Activated T-helper 1 cell treated with anti-CD3 and anti-CD28 coated beads, Interleukin-2, amount 50 U/mL, for 16 hours (primary cell): ENCODE results near the gene GABRR1.
"Not testable (repeated sequence)": the region's sequence is repeated elsewhere in the genome, so short reads cannot be mapped to it uniquely, and the experiment has no call there.

Experiments
- DNase-seq, 2 donors: peaks; one replicate each; pipeline ENCODE4 v3.0.0-alpha.2; 2020; ENCODE audit warnings: low read depth in 1 of 2, low spot score in 1 of 2

Gene GABRR1

GRCh38 chr6:89217299-89217910 is at the start of gene GABRR1:
Gene GABRR1 (minus strand): TSS chr6:89217358. CDS start chr6:89217322, 36 bp downstream.
- no peak for DNase-seq

DNA sequence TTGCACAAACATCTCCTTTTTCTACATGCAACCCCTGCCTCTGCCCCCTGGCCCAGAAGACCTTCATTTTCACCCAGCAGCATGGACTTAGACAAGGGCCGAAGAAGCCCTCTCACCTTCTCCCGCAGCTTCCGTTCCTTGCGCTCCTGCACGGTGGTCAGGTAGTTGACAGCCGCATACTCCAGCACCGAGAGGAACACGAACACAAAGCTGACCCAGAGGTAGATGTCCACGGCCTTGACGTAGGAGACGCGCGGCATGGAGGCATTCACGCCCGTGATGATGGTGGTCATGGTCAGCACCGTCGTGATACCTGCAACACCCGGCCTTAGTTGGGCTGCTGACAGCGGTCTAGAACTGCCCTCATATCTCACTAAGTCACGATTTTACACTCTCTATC is 47.1 kb upstream of the GABRR1 start:
- no peak for DNase-seq

- no peak for DNase-seq
These were observed 43.7 kb upstream of the GABRR1 start for GRCh38 chr6:89260832-89261231.

DNA sequence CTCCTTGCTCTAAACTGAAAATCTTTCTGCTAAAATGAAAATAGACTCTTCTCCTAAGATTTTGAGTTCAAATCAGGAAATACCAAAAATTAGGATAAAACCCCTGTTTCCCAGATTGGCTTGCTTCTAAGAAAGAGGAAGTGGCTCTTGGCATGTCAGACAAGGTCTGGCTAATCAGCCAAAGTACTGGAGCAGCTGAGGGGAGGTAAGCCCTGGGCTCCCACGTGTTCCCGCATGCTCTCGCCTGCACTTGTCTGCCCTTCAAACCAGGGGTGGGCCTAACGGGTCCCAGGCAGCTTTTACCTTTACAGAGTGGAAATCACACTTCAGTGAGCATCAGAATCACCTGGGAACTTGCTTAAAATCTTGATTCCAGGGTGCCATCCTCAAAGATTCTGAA is 43.2 kb upstream of the GABRR1 start:
- no peak for DNase-seq

GRCh38 chr6:89258912-89259311 is 41.8 kb upstream of the GABRR1 start:
- no peak for DNase-seq

DNA sequence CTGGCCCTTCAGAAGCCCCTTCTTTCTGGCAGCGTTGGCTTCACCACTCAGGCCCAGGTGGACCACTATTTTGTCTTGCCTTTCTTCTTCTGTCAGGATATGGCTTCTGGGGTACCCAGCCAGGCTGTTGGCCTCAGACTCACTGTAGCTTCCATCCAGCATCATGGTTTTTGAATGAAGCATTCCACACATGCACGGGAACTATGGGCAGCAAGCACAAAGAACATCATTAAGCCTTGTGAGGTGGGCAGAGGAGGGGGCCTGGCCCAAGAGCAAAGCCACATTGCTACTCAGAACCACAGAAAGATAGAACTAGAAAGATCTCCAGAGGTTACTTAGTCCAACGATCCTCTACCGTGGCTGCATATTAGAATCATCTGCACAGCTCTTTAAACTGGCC is 40.6 kb upstream of the GABRR1 start:
- DNase-seq = no peak

GRCh38 chr6:89257346-89257745 is 40.2 kb upstream of the GABRR1 start:
- no peak for DNase-seq

DNA sequence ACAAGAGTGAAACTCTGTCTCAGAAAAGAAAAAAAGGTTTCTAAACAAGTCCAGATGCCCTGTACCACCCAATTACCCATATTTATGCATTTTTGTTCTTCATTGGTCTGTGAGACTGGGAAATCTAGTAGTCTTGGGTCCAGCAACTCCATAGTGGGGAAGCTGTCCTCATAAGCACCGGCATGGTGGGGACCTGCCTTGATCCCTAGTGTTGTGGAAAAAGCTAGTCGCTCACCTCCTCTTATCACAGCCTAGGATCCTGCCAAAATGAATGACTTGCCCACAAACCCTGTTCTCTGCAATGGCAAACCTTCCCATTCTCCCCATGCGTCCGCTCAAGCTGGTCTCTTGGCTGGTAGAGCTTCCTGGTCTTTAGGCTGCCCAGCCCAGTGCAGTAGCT is 38.3 kb upstream of the GABRR1 start:
- DNase-seq = no peak

DNA sequence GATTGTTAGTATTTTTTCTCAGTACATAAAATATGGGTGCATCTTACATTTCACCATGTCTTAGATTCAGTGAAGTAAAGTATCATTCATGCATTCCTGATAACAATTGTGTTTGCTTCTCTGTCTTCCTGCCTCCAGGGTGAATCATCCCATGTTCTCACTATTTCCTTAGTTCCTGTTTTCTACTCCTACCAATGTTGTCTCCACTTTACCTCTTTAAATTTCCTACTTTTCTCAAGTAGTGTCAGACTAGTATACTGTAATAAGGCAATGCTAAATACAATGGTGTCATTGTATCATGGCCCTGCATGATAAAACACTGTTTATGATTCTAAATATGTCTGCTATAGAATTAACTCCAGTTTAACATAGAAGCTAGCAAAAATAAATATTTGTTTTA is 37.4 kb upstream of the GABRR1 start:
- no peak for DNase-seq

- no peak for DNase-seq
These were observed 35.7 kb upstream of the GABRR1 start for GRCh38 chr6:89252907-89253306.

DNA sequence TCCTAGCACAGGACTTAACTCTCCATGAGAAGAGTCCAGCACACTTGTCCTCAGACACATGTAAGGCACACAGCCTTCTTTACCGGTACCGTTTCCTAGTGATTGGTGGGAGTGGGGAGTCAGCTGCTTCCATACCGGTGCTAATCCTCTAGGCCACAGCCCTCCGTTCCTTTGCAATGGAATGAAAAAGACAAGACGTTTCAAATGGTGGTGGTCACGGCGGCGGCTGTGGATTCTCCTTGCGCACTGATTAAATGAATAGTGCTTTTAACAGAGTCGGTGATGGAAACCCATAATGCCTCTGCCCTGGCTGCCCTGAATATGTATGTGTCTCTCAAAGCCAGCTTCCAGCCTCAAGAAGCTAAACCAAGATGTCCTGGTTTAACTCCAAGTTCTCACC is 34.8 kb upstream of the GABRR1 start:
- DNase-seq = no peak

- no peak for DNase-seq
These were observed 34.0 kb upstream of the GABRR1 start for GRCh38 chr6:89251170-89251569.

DNA sequence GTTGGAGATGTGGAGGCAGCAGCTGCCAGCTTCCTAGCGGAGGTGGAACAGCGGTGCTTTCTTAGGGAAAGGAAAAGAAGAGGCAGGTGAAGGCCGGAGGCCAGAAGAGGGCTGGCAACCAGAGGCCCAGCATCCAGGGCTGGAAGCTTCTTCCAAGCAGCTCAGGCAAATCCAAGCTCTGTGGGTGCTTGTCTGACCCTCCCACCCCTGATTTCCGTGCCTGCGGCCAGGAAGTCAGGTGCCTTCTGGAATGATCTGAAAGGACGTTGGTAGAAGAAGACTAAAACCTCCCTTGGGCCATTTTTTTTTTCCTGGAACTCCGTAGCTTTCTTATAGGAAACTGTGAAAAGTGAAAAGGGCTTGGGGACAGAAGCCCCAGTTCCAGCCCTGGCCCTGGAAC is 33.1 kb upstream of the GABRR1 start:
- DNase-seq = no peak

GRCh38 chr6:89244241-89244985 is 27.3 kb upstream of the GABRR1 start:
- DNase-seq = no peak

GRCh38 chr6:89243331-89243629 is 26.1 kb upstream of the GABRR1 start:
- DNase-seq = no peak

DNA sequence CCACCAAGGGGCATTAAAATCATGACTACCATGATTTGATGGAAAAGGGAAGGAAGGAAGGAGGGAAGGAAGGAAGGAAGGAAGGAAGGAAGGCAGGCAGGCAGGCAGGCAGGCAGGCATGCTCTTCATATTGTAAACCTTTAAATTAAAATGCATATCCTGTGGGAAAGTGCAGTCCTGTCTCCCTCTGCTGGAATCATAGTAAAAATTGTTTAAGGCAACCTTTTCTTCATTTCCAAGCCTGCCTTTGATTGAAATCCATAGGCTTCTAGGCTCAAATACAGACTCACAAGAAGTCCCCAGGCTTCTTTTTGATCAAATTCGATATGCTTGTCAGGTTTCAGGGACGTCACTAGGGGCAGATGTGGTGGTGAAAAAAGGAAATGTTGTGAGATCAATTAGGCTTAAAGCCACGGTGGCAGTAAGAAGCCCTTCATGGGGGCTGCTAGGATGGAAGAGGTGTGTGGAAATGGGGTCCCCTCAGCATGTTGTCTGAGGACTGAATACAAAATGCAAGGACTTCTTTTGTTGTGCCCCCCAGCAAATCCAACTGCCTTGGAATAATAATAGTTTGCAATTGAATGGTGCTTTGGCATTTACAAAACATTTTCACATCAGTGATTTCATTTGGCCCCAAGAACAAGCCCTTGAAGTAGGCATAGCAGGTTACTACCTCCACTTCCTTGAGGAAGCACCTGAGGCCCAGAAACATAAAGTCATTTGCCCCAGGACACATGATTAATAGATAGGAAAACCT is 25.6 kb upstream of the GABRR1 start:
- no peak for DNase-seq

- DNase-seq = no peak
These were observed 22.2 kb upstream of the GABRR1 start for GRCh38 chr6:89239338-89239737.

GRCh38 chr6:89237158-89237557 is 20.0 kb upstream of the GABRR1 start:
- no peak for DNase-seq

GRCh38 chr6:89233605-89234004 is 16.4 kb upstream of the GABRR1 start:
- not testable (repeated sequence) for DNase-seq

DNA sequence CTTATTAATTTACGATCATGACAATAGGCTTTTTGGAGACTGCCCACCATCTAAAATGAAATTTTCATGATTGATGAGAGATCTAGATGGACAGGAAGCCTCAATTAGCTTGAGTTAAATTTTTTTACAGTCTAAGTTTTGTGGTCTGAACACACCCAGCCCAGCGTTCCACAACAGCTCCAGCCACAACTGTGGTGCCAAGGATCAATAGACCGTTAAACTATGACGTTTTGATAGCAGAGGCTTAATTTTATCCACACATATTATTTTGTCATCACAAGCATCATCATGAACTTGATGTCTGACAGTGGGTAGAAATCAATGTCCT is 5.5 kb upstream of the GABRR1 start:
- no peak for DNase-seq

DNA sequence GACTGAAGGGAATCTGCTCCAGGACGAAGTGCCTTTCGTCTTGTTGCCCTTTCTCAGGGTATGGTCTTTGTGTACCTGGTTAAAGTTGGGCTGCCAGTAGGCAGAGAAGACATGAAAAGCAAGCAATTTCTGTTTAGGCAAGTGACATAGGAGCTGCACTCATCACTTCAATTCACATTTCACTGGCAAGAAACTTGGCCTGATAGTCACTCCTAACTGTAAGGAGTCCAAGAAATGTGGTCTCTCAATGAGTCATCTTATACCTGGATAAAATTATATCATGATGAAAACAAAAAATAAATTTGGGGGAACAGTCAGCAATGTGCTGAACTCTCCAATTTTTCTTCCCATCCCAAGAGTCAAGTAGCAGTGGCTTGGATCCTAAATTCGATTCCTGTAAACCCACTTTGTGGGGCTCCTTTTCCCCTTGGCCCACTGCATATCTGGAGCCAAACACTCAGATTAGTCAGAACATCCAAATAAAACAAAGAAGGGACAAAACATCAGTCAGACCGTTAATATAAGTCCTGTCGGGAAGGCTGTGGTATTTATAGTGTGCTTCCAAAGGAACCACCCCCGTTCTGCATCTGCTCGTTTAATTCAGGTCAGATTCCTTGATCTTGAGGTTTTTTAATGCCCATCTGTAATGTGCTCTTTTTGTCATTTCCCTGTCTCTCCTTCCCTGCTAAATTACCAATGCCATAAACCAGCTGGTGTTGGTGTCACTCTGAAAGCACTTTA is 5.0 kb upstream of the GABRR1 start:
- DNase-seq = no peak

- no peak for DNase-seq
These were observed 4.0 kb upstream of the GABRR1 start for GRCh38 chr6:89221129-89221528.
